ENCODE data around the gene SERPINB1. TPM values are rescaled to one million over a fixed set of nuclear protein-coding genes. Genes with fewer than 3 reads are reported as not detected.

Gene SERPINB1
- total and polyA plus RNA-seq, 10 of the 15 experiments (the other 5 are each of a cell fraction or from before 2014, with no cell fraction given): 0.45 to 2.4 (median 0.83) TPM

GRCh38 chr6:2799936-2800527 lies 41.6 kb downstream of the SERPINB1 start:
- DNase-seq (ENCODE audit: low read depth, low spot score): no peak
- CTCF ChIA-PET: interaction anchor here (1.0 to 1.7 kb wide), 2 partner anchors 9 to 46 kb away, joined by 3 to 7 read pairs; no protein-coding TSS in a partner anchor

More at GRCh38 chr6:2799936-2800527, 41.6 kb downstream of the SERPINB1 start:
- Histone ChIP-seq H3K79me2 (ENCODE audit: control insufficient read depth, insufficient read depth, low read length) (no peaks in the 10 kb centered on the region), H2AFZ (ENCODE audit: control insufficient read depth, low read depth, low read length) (no peak overlapping the region), H4K20me1 (ENCODE audit: control insufficient read depth, insufficient read depth) (no peaks in the 10 kb centered on the region), H3K36me3 (ENCODE audit: control insufficient read depth in 2 of 2, insufficient read depth in 2 of 2, low read length in 1 of 2) (no peaks in the 10 kb centered on the region), H3K9ac (ENCODE audit: control insufficient read depth, insufficient read depth, low read length) (no peak overlapping the region), H3K27me3 (replicated peaks in 1 of 2; ENCODE audit: control insufficient read depth in 2 of 2, insufficient read depth in 2 of 2, low read length in 1 of 2) (no peaks in the 10 kb centered on the region), H3K4me1 (ENCODE audit: control insufficient read depth, insufficient read depth, low read length) (no peaks in the 10 kb centered on the region), H3K9me3 (replicated peaks; ENCODE audit: control insufficient read depth, insufficient read depth, low read length) (no peaks in the 10 kb centered on the region; the same call in 2 of the 3 replicates), H3K27ac (ENCODE audit: control insufficient read depth, insufficient read depth) (no peak overlapping the region), H3K4me2 (ENCODE audit: control insufficient read depth, insufficient read depth) (no peak overlapping the region), H3K4me3 (no peak overlapping the region)
- RAD21 ChIA-PET (ENCODE audit: unreplicated experiment): interaction anchor here (1.1 kb wide), 1 partner anchor 9 kb away, joined by 4 read pairs; no protein-coding TSS in a partner anchor
- no TSS peak for BruUV-seq (replicated peaks)
- ATAC-seq: no peak
- POLR2A ChIA-PET: no interaction called here
- no peak for FAIRE-seq
- SMC1A ChIA-PET (ENCODE audit: uncharacterized antibody, unreplicated experiment): interaction anchor here (1.2 kb wide), 1 partner anchor 9 kb away, joined by 3 read pairs; no protein-coding TSS in a partner anchor
- 60% methylated on average over 11 of the region's 11 CpGs for WGBS (ENCODE audit: insufficient coverage, insufficient replicate concordance, low lambda C conversion rate, missing lambda C conversion rate)
- in situ Hi-C loops (cut with MboI) (no loop called here), intact Hi-C loops (cut with micrococcal nuclease; ENCODE audit: unreplicated experiment) (no loop called here)
- no peak for TF ChIP-seq NKRF (conservative IDR thresholded peaks at IDR 0.05)
- TF ChIP-seq ESRRA (IDR thresholded peaks at IDR 0.05; ENCODE audit: low read length): no peak
- no peak for TF ChIP-seq EGR1 (IDR thresholded peaks at IDR 0.05; ENCODE audit: borderline replicate concordance in 1 of 2, low read depth in 2 of 2, low read length in 2 of 2)
- TF ChIP-seq MLLT1 (IDR thresholded peaks at IDR 0.05): no peak
- no peak for TF ChIP-seq JUNB (IDR thresholded peaks at IDR 0.05)
- TF ChIP-seq SMAD1 (IDR thresholded peaks at IDR 0.05; ENCODE audit: low read depth, partially characterized antibody): no peak
- TF ChIP-seq ATF7 (IDR thresholded peaks at IDR 0.05; ENCODE audit: low read depth): no peak
- TF ChIP-seq SPI1 (IDR thresholded peaks at IDR 0.05; ENCODE audit: borderline replicate concordance, insufficient read depth, low read depth, low read length): no peak
